DND-41 (cell line): ENCODE results near the gene ZNF488.

Source experiments
- ATAC-seq: fragments of 200-7000 bp; cut with Tn5 transposase; 3 replicates; pipeline ENCODE4 v1.9.1; 2021; ENCODE audit warnings: low read depth; ENCODE audit not compliant: insufficient read depth
- DNase-seq: peaks from one replicate; pipeline ENCODE4 v3.0.0-alpha.2; 2020
- H2AFZ ChIP-seq: 2 replicates; pipeline ENCODE4 v1.6.0; 2012; ENCODE audit warnings: low read depth, low read length
- H3K27ac ChIP-seq: 2 replicates; pipeline ENCODE4 v1.5.1; 2012; ENCODE audit warnings: low read length, inconsistent platforms
- H3K27me3 ChIP-seq: fragments of 200-600 bp; sonication (generic); 2 replicates; pipeline ENCODE4 v1.6.0; 2012; ENCODE audit warnings: low read length, mild to moderate bottlenecking, inconsistent platforms; ENCODE audit not compliant: insufficient read depth, poor library complexity
- H3K36me3 ChIP-seq: 2 replicates; pipeline ENCODE4 v1.5.1; 2012; ENCODE audit warnings: low read length, inconsistent platforms; ENCODE audit not compliant: insufficient read depth
- H3K4me1 ChIP-seq: 2 replicates; pipeline ENCODE4 v1.5.1; 2012; ENCODE audit warnings: mild to moderate bottlenecking, low read length; ENCODE audit not compliant: insufficient read depth
- H3K4me2 ChIP-seq: 2 replicates; pipeline ENCODE4 v1.6.0; 2012; ENCODE audit warnings: mild to moderate bottlenecking, moderate library complexity, low read length, inconsistent platforms; ENCODE audit not compliant: insufficient read depth
- H3K4me3 ChIP-seq, 2 experiments: fragments of 200-600 bp in 1 of 2; shearing (Covaris generic) in 1 of 2; 2 replicates each; pipeline ENCODE4 v1.5.1; 2012 to 2016; ENCODE audit warnings: inconsistent platforms in 2 of 2, low read length in 2 of 2, mild to moderate bottlenecking in 2 of 2, low read depth in 1 of 2, moderate library complexity in 1 of 2
- H3K79me2 ChIP-seq: 2 replicates; pipeline ENCODE4 v1.6.0; 2012; ENCODE audit warnings: low read length, inconsistent platforms; ENCODE audit not compliant: insufficient read depth
- H3K9ac ChIP-seq: 2 replicates; pipeline ENCODE4 v1.6.0; 2012; ENCODE audit warnings: low read depth, mild to moderate bottlenecking, inconsistent platforms, low read length, moderate library complexity
- H3K9me3 ChIP-seq: 2 replicates; pipeline ENCODE4 v1.5.1; 2012; ENCODE audit warnings: low read length, moderate library complexity, mild to moderate bottlenecking, inconsistent platforms; ENCODE audit not compliant: insufficient read depth, severe bottlenecking
- H4K20me1 ChIP-seq: 2 replicates; pipeline ENCODE4 v1.6.0; 2012; ENCODE audit warnings: low read length; ENCODE audit not compliant: insufficient read depth
- CTCF ChIP-seq: IDR thresholded peaks from 2 replicates; pipeline ENCODE4 v1.5.1; 2012; ENCODE audit warnings: borderline replicate concordance, low read length, moderate library complexity, mild to moderate bottlenecking; ENCODE audit not compliant: poor library complexity, severe bottlenecking; ENCODE audit errors: extremely low read depth
- EZH2 ChIP-seq: IDR thresholded peaks from 3 replicates; pipeline ENCODE4 v1.6.1; 2012; ENCODE audit warnings: borderline replicate concordance, low read depth, mild to moderate bottlenecking, moderate library complexity, low read length, inconsistent platforms; ENCODE audit not compliant: severe bottlenecking

The ZNF488 gene

GRCh38 chr10:47320812-47321211 lies 63.3 kb downstream of the ZNF488 start:
- H3K27ac ChIP-seq = no peak overlapping the region
- no peaks in the 10 kb centered on the region for H4K20me1 ChIP-seq
- no peak overlapping the region for H3K9ac ChIP-seq
- ATAC-seq = no peak
- no peaks in the 10 kb centered on the region for H3K4me1 ChIP-seq
- H3K4me3 ChIP-seq = no peak overlapping the region
- no peak for TF ChIP-seq CTCF
- TF ChIP-seq EZH2 = no peak
- DNase-seq = no peak
- H2AFZ ChIP-seq = no peak overlapping the region
- H3K36me3 ChIP-seq = no peaks in the 10 kb centered on the region
- no peaks in the 10 kb centered on the region for H3K79me2 ChIP-seq
- peaks cover 3% of the 10 kb centered on the region for H3K27me3 ChIP-seq
- H3K4me2 ChIP-seq = no peak overlapping the region
- H3K9me3 ChIP-seq = no peaks in the 10 kb centered on the region

DNA sequence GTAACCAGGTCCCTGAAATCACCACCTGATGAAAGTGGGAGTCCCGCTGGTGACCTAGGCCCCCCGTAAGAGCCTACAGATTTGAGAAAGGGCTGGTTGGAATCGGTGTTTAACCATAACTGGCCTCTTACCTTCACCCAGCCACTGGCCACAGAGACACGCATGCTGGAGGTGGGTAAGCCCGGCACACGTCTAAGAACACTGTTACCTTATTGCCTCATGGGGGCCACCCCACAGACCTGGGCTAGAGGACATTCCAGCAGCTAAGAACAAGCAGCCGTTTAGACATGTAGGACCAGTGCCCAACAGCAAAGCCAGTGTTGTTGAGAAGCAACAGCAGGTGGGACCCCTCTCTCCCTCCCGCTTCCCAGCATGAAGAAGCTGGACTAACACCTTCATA lies 64.3 kb downstream of the ZNF488 start:
- Histone ChIP-seq H3K79me2 (no peaks in the 10 kb centered on the region), H3K4me3 (no peak overlapping the region), H3K27ac (no peak overlapping the region), H2AFZ (no peak overlapping the region), H3K9ac (no peak overlapping the region), H3K4me1 (no peaks in the 10 kb centered on the region), H4K20me1 (no peaks in the 10 kb centered on the region), H3K27me3 (peaks cover 3% of the 10 kb centered on the region), H3K9me3 (no peaks in the 10 kb centered on the region), H3K4me2 (no peak overlapping the region), H3K36me3 (no peaks in the 10 kb centered on the region)
- no peak for DNase-seq
- TF ChIP-seq EZH2 = no peak
- TF ChIP-seq CTCF = no peak
- no peak for ATAC-seq

- Histone ChIP-seq H3K27me3 (peaks cover 1% of the 10 kb centered on the region), H4K20me1 (no peaks in the 10 kb centered on the region), H3K79me2 (no peaks in the 10 kb centered on the region), H2AFZ (no peak overlapping the region), H3K4me3 (no peak overlapping the region), H3K4me1 (no peaks in the 10 kb centered on the region), H3K9ac (no peak overlapping the region), H3K4me2 (no peak overlapping the region), H3K9me3 (no peaks in the 10 kb centered on the region), H3K36me3 (no peaks in the 10 kb centered on the region), H3K27ac (no peak overlapping the region)
- ATAC-seq (peak; percentile 56; the same call in 1 of the 3 replicates), DNase-seq (peak; percentile 11)
- no peak for TF ChIP-seq EZH2
- TF ChIP-seq CTCF = no peak
Measured at GRCh38 chr10:47318706-47319105, 65.4 kb downstream of the ZNF488 start.

DNA sequence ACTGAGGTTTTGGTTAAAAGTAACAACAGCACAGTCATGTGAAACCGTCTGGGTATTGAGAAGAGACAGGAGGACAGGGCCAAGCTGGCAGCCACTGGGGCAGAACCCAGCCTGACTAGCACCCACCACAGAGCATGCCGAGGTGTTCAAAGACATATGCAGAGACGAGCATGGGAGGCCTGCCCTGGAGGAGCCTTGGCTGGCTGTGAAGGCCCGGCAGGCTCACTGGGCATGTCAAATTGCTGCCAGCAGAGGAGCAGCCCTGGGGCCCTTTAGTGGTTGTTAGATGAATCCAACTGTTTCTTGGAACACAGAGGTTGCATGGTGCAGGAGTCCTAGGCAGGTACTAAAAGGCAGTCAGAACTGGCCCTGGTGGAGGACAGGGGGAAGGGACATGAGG lies 66.8 kb downstream of the ZNF488 start:
- Histone ChIP-seq H3K27ac (no peak overlapping the region), H3K27me3 (no peaks in the 10 kb centered on the region), H3K4me2 (no peak overlapping the region), H3K9me3 (no peaks in the 10 kb centered on the region), H4K20me1 (no peaks in the 10 kb centered on the region; the same call in 1 of the 2 replicates), H3K9ac (no peak overlapping the region), H3K79me2 (no peaks in the 10 kb centered on the region), H3K4me3 (no peak overlapping the region), H3K4me1 (peaks cover 5% of the 10 kb centered on the region), H3K36me3 (no peaks in the 10 kb centered on the region), H2AFZ (no peak overlapping the region)
- ATAC-seq (no peak), DNase-seq (no peak)
- TF ChIP-seq CTCF = no peak
- TF ChIP-seq EZH2 = no peak
